NCI-H226 (cell line): ENCODE measurements around the gene NANOG.
A peak's percentile ranks its signal among the peaks of the same experiment; 100 is the strongest.
"Not testable (repeated sequence)": the region's sequence is repeated elsewhere in the genome, so short reads cannot be mapped to it uniquely, and the experiment has no call there.

Source experiments
- DNase-seq: peaks from one replicate; pipeline ENCODE4 v3.0.0-alpha.2; 2015

NANOG gene

DNA sequence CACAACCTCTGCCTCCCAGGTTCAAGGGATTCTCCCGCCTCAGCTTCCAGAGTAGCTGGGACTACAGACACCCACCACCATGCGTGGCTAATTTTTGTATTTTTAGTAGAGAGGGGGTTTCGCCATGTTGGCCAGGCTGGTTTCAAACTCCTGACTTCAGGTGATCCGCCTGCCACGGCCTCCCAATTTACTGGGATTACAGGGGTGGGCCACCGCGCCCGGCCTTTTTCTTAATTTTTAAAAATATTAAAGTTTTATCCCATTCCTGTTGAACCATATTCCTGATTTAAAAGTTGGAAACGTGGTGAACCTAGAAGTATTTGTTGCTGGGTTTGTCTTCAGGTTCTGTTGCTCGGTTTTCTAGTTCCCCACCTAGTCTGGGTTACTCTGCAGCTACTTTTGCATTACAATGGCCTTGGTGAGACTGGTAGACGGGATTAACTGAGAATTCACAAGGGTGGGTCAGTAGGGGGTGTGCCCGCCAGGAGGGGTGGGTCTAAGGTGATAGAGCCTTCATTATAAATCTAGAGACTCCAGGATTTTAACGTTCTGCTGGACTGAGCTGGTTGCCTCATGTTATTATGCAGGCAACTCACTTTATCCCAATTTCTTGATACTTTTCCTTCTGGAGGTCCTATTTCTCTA is at the start of gene NANOG:
Gene NANOG (plus strand): TSS at position 519 of the 645 bp plus-strand sequence. CDS start 213 bp downstream, outside the sequence.
- not testable (repeated sequence) for DNase-seq

DNA sequence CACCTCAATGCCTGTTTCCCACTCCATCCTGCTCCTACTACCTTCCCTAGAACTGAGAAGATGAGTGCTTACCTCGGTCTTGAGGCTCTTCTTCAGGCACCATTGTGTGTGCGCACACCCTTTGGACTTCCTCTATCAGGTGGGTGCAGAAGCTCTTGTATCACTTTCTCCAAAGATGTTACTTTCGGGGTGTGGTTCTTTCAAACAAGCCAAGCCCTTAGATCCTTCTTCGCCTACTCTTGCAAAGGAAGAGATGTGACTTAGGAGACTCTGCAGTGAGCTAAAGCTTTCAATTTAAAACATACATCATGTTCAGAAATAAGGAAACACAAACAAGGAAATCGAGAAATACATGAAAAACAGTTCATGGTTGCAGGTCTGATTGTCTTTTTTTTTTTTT is 42.0 kb upstream of the NANOG start, which contains the start of gene CLEC4C:
Gene CLEC4C (minus strand): TSS at position 130 of the 400 bp plus-strand sequence. CDS start 27 bp downstream, at position 103.
- DNase-seq = no peak

DNA sequence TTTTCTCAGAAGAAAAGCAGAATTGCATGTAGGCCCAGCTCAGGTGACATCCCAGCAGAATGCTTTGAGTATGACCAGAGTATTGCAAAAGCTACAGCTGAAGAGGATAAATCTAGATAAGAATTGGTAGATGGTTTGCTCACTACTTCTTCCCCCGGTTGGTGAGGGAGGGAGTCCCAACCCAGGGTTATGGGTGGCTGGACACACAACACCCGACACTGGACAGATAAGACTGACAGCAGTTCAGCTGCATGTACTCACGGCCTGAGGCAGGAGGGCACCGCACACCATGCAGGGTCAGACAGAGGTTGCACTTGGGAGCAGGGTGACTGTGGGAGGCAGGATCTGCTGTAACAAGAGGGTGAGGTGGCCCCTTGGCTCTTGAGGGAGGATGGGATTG is 40.4 kb upstream of the NANOG start:
- DNase-seq = no peak

DNA sequence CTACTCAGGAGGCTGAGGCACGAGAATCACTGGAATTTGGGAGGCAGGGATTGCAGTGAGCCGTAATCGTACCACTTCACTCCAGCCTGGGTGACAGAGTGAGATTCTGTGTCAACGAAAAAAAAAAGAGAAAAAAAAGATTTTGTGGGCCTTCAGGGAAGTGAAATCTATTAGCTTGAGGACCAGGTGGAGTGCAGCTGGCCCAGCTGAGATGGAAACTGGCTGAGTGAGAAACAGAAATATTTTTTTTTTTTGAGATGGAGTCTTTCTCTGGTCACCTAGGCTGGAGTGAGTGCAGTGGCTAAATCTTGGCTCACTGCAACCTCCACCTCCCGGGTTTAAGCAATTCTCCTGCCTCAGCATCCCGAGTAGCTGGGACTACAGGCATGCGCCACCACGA is 39.8 kb upstream of the NANOG start:
- DNase-seq = no peak

DNA sequence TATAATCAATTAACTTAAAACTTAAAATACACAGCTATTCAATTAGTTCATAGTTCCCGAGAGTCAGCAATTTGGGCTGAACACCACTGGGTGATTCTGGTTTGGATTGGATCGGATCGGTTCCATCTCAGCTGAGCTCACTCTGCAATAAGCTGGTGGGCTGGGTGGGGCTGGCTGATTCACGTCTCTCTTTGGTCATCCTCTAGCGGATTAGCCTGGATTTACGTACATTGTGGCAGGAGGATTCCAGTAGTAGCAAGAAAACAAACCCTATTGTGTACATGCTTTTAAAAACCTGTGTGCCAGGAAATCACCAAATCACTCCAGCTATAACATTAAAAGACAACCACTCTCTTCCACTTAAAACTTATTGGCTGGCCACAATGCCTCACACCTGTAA is 38.9 kb upstream of the NANOG start:
- DNase-seq = no peak

DNA sequence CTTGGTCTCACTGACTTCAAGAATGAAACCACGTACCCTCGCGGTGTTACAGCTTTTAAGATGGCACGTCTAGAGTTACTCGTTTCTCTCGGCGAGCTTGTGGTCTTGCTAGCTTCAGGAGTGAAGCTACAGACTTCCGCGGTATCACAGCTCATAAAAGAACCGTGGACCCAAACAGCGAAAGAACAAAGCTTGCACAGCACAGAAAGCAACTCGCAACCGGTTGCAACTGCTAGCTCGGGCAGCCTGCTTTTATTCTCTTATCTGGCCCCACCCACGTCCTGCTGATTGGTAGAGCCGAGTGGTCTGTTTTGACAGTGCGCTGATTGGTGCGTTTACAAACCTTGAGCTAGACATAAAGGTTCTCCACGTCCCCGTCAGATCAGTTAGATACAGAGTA is 37.8 kb upstream of the NANOG start:
- no peak for DNase-seq

DNA sequence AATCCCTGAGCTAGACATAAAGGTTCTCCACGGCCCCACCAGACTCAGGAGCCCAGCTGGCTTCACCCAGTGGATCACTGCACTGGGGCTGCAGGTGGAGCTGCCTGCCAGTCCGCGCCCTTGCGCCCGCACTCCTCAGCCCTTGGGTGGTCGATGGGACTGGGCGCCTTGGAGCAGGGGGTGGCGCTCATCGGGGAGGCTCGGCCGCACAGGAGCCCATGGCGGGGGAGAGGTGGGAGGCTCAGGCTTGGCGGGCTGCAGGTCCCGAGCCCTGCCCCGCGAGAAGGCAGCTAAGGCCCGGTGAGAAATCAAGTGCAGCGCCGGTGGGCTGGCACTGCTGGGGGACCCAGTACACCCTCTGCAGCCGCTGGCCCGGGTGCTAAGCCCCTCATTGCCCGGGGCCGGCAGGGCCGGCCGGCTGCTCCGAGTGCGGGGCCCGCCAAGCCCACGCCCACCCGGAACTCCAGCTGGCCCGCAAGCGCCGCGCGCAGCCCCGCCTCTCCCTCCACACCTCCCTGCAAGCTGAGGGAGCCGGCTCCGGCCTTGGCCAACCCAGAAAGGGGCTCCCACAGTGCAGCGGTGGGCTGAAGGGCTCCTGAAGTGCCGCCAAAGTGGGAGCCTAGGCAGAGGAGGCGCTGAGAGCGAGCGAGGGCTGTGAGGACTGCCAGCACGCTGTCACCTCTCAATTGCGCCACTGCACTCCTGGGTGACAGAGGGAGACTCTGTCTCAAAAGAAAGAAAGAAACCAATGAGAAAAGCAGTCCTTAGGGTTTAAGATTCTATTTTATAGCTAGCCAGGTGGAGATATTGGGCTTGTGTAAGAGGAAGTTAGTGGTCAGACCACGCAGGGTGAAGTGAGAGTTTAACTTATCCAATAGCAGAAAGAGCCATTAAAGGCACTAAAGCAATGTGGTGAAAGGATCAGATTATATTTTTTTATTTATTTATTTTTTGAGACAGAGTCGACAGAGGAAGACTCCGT is 37.0 kb upstream of the NANOG start:
- DNase-seq = not testable (repeated sequence)

DNA sequence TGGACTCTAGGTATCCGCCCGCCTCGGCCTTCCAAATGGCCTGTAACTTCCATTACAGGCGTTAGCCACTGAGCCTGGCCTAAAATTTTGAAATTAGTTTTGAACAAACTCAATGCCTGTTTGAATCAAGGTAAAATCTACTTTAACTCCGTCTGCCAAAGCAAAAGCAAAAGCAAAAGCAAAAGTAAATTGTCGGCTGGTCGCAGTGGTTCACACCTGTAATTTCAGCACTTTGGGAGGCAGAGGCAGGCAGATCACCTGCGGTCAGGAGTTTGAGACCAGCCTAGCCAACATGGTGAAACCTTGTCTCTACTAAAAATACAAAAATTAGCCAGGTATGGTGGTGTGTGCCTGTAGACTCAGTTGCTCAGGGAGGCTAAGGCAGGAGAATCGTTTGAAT is 33.5 kb upstream of the NANOG start:
- DNase-seq = not testable (repeated sequence)

DNA sequence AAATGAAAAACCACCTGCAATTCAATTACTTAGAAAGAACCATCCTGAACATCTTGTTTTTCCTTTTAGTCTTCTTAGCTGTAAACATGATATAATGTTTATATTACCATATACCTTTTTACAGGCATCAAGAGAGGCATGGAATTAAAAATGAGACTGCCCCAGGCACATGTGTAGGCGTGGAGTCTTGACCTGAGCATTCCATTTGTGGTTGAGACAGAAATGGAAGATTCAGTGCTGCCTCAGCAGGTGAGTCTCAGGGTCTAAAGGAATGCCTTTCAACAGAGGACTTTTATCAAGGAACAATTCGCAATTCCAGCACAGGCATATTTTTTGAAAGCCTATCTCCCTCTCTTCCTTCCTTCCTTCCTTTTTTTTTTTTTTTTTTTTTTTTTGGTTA is 32.2 kb upstream of the NANOG start:
- DNase-seq = peak; percentile 7

DNA sequence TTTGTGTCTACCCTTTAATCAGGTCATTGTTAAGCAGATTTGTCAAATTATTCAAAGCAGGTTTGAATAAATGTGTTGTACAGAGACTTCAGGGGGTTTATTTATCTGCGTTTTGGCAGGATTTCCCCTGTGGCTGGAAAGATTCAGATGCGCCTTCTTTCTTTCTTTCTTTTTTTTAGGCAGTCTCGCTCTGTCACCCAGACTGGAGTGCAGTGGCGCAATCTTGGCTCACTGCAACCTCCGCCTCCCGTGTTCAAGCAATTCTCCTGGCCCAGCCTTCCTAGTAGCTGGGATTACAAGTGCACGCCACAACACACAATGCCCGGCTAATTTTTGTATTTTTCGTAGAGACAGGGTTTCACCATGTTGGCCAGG is 30.4 kb upstream of the NANOG start:
- no peak for DNase-seq

DNA sequence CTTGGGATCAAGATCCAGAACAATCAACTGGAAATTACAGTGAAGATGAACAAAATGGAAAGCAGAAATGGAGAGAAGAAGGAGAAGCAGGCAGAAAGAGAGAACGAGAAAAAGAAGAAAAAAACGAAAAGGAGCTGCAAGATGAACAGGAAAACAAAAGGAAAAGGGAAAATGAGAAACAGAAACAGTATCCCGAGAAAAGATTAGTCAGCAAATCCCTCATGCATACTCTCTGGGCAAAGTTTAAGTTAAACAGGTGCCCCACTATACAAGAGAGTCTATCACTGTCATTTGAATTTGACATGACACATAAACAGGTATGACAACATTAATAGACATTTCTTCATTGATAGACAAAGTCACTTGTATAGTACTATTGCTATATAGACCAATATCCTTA is 19.2 kb upstream of the NANOG start:
- DNase-seq = no peak

DNA sequence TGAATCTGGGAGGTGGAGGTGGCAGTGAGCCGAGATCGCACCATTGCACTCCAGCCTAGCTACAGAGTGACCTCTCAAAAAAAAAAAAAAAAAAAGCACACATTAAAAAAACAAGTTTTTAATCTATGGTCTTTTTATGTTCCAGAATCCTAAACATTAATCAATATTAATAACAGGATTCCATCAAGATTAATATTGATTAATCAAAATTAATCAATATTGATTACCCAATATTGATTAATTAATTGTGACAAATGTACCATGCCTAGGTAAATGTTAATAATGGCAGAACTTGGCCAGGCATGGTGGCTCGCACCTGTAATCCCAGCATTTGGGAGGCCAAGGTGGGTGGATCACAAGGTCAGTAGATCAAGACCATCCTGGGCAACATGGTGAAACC is 7.9 kb upstream of the NANOG start:
- DNase-seq = no peak

DNA sequence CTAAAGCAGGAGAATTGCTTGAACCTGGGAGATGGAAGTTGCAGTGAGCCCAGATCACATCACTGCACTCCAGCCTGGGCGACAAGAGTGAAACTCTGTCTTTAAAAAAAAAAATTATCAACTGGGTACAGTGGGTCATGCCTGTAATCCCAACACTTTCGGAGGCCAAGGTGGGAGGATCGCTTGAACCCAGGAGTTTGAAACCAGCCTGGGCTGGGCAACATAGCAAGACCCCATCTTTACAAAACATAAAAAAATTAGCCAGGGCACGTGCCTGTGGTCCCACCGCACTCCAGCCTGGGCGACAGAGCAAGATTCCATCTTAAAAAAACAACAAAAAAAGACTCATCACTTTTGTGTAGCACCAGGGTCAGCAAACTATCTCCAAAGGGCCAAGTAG is 7.1 kb upstream of the NANOG start:
- no peak for DNase-seq

DNA sequence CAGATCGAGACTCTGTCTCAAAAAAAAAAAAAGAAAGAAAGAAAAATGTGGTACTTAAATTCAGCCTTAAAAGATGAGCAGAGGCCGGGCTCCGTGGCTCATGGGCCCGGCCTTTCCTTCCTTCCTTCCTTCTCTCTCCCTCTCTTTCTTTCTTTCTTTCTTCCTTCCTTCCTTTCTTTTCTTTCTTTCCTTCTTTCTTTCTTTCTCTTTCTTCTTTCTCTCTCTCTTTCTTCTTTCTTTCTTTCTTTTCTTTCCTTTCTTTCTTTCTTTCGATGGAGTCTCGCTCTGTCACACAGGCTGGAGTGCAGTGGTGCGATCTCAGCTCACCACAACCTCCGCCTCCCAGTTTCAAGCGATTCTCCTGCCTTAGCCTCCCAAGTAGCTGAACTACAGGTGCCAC is 5.8 kb upstream of the NANOG start:
- not testable (repeated sequence) for DNase-seq

DNA sequence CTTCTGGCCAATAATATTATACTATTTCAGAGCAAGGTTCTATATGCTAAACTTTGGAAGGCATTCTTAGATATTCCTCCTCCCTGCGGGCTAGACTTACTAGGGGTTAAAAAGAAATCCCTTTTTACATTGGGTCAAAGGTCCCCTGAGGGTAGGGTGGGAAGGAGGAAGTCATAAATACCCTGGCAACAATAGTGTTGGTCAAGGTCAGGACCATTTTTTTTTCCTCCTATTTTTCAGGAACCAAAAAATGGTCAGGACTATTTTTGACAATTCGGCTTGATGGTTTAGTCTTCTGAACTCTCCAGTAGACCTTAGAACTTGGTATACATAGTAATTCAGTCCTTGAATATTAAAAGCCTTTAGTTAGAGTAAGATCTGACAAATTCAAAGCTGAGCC is 4.5 kb upstream of the NANOG start:
- DNase-seq = no peak

DNA sequence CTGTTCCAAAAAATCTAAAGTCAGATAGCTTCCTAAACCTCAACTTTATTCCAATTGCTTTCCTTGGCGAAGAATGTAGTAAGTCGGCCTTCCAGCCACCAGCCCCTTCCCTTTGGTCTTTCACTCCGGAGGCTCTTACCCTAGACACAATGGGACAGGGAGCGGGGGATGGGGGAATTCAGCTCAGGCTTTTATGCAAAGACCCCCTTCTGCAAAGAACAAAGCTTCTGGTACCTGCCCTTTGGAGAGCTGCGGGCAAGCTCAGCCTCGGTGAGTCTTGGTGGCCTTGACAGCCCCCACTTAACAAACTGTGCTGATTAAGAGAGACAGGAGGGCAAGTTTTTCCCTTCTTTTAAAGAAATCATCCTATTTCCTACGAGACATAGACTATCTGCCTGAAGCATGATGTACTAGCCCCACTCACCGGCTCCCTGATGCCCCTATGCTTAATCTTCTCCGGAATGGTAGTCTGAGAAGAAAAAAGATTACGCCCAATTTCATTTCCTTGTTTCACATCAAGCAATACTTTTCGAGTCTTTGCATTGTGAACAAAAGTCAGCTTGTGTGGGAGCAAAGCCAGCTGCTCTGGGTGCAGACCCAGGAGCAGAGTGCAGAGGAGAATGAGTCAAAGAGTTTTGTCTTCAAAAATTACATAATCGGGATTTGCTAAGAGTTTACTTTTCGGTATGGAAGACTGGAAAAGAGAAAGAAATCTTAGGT is 1.5 kb upstream of the NANOG start:
- no peak for DNase-seq

DNA sequence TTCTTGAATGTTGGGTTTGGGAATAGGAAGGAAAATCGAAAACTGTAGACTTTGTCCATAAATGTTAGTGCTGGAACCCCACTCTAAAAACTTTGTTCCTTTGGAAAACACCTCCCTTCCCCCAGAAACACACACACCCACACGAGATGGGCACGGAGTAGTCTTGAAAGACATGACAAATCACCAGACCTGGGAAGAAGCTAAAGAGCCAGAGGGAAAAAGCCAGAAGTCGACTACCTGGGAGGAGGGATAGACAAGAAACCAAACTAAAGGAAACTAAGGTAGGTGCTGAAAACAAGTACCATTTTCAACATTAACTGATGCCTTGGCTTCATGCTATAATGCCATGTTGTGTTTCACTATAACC is 925 bp upstream of the NANOG start:
- DNase-seq = no peak

DNA sequence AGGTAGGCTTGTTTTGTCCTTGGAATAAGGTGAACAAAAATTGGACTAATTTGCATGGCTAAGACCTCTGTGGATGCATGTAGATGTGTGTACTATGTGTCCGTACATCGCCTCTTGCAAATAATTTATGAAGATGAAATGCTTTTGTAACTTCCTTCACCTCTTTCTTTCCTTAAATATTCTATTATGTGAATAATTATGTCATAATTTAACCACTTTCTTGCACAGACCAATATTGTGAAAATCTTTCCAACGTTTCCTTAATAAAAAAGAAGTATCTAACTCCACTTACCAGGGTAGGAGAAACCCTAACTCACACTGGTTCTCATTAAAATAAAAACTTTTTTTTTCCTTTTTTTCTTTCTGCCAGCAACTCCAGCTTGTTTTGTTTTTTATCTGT is 4.0 kb downstream of the NANOG start:
- DNase-seq = no peak

DNA sequence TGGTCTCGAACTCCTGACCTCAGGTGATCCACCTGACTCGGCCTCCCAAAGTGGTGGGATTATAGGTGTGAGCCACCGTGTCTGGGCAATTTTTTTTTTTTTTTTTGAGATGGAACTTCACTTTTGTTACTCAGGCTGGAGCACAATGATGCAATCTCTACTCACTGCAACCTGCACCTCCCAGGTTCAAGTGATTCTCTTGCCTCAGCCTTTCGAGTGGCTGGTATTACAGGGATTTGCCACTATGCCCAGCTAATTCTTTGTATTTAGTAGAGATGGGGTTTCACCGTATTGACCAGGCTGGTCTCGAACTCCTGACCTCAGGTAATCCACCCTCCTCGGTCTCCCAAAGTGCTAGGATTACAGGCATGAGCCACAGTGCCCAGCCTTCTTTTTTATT is 8.1 kb downstream of the NANOG start:
- DNase-seq = not testable (repeated sequence)

DNA sequence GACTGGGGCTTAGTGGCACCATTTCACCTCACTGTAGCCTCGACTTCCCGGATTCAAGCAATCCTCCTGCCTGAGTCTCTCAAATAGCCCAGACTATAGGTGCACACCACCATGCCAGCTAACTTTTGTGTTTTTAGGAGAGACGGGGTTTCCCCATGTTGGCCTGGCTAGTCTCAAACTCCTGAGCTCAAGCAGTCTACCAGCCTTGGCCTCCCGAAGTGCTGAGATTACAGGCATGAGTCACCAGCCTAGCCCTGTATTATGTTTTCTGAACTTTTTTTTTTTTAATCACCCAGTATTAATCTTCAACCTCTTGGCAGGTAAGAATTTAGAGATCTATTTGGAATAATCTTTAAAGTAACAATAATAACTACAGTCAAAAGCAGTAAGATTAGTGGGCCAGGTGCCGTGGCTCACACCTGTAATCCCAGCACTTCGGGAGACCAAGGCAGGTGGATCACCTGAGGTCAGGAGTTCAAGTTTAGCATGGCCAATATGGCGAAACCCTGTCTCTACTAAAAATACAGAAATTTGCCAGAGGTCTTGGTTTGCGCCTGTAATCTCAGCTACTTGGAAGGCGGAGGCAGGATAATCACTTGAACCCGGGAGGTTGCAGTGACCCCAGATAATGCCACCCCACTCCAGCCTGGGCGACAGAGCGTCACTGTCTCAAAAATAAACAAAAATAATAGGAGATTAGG is 8.6 kb downstream of the NANOG start:
- DNase-seq = peak; percentile 59

DNA sequence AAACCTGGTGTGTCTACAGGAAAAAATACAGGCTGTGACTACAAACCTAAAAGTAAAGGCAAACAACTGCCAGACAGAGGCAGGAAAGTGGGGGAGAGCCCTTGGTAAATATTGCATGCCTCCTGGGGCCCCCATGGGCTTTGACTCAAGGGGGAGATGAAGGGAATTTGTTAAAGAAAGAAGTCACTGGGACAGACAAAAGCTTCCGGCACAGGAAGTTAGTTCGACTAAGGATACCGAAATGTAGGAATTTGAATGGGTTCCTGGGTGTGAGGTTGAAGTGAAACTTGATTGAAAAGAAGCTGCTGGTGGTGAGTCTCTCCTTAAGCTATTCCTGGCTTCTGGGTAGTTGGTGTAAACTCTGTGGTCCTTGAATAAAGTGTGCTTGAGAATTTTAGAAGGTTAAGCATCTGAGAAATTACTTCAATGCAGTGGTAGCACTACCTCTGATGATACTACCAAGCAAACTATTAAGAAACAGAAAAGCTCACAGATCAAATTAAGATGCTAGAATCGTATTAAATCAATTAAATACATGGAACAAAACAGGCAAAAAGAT is 9.6 kb downstream of the NANOG start:
- DNase-seq = not testable (repeated sequence)

DNA sequence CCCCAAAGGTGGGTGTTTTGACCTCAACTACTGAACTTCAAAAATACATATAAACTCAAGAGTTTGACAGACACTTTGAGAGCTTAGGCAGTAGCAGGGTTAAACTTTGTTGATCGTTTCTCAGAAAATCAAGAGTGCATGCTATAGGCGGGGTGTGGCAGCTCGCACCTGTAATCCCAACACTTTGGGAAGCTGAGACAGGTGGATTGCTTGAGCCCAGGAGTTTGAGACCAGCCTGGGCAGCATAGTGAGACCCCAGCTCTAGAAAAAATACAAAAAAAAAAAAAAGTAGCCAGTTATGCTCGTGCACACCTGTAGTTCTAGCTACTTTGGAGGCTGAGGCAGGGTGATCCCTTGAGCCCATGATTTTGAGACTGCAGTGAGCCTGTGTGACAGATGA is 12.3 kb downstream of the NANOG start:
- DNase-seq = no peak

DNA sequence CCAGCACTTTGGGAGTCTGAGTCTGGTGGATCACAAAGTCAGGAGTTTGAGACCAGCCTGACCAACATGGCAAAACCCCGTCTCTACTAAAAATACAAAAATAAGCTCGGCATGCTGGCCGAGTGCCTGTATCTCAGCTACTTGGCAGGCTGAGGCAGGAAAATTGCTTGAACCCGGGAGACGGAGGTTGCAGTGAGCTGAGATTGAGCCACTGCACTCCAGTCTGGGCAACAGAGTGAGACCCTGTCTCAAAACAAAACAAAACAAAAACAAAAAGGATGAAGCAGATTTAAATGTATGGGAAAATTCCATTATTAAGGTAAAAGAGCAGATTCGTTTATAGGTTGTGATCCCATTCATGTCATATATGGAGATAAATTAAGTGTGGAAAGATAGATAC is 17.1 kb downstream of the NANOG start:
- DNase-seq = not testable (repeated sequence)
